ENCODE data around the gene EPPIN.
"Not testable (repeated sequence)": the region's sequence is repeated elsewhere in the genome, so short reads cannot be mapped to it uniquely, and the experiment has no call there.

- TF ChIP-seq CTCF (conservative IDR thresholded peaks at IDR 0.05 in 1 of 2, IDR thresholded peaks at IDR 0.05 in 1 of 2; ENCODE audit: low read depth in 1 of 2, low read length in 2 of 2); EZH2 (IDR thresholded peaks at IDR 0.05; ENCODE audit: low read length, missing control alignments): not testable (repeated sequence)
Measured at GRCh38 chr20:45584294-45584693, 37.1 kb upstream of the EPPIN start.

Data from fibroblast of lung (primary cell).